HEK293 (cell line): Measurements from ENCODE around the gene VAV3.

ENCODE experiments used
- ZNF16 ChIP-seq: fragments of 450-650 bp; formaldehyde crosslinking; IDR thresholded peaks from 2 replicates; pipeline ENCODE4 v1.5.1; 2016; ENCODE audit warnings: low read depth, missing biosample characterization, missing genetic modification characterization
- ZNF169 ChIP-seq: fragments of 450-650 bp; formaldehyde crosslinking; IDR thresholded peaks from 2 replicates; pipeline ENCODE4 v1.5.1; 2016; ENCODE audit warnings: missing biosample characterization, missing genetic modification characterization
- ZNF707 ChIP-seq: fragments of 450-650 bp; formaldehyde crosslinking; IDR thresholded peaks from 2 replicates; pipeline ENCODE4 v1.5.1; 2016; ENCODE audit warnings: missing biosample characterization, missing genetic modification characterization
- ZNF777 ChIP-seq: fragments of 450-650 bp; formaldehyde crosslinking; IDR thresholded peaks from 2 replicates; pipeline ENCODE4 v1.5.1; 2017; ENCODE audit warnings: missing biosample characterization, missing genetic modification characterization, borderline replicate concordance
- TF ChIP-seq, protein P1 (sequence below): fragments of 450-650 bp; formaldehyde crosslinking; IDR thresholded peaks from 2 replicates; pipeline ENCODE4 v1.5.1; 2016; ENCODE audit warnings: missing biosample characterization, missing genetic modification characterization

DNA sequence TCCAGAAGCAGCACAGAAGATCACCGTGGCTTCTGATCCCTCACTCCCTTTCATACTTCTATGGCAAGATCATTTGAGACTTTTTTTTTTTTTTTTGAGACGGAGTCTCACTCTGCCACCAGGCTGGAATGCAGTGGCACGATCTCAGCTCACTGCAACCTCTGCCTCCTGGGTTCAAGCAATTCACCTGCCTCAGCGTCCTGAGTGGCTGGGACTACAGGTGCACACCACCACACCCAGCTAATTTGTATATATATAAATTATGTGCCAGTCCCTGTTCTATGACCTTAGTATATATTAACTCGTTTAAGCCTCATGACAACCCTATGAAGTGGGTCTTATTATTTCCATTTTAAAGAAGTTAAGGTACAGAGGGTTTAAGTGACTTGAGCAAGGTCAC, 298.5 kb downstream of the VAV3 start:
- no peak for TF ChIP-seq ZNF16
- TF ChIP-seq ZNF777: no peak
- no peak for TF ChIP-seq ZNF707 (tag by site-specific recombination)
- TF ChIP-seq, protein P1, sequence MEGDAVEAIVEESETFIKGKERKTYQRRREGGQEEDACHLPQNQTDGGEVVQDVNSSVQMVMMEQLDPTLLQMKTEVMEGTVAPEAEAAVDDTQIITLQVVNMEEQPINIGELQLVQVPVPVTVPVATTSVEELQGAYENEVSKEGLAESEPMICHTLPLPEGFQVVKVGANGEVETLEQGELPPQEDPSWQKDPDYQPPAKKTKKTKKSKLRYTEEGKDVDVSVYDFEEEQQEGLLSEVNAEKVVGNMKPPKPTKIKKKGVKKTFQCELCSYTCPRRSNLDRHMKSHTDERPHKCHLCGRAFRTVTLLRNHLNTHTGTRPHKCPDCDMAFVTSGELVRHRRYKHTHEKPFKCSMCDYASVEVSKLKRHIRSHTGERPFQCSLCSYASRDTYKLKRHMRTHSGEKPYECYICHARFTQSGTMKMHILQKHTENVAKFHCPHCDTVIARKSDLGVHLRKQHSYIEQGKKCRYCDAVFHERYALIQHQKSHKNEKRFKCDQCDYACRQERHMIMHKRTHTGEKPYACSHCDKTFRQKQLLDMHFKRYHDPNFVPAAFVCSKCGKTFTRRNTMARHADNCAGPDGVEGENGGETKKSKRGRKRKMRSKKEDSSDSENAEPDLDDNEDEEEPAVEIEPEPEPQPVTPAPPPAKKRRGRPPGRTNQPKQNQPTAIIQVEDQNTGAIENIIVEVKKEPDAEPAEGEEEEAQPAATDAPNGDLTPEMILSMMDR (tag by site-specific recombination): no peak
- no peak for TF ChIP-seq ZNF169 (tag by site-specific recombination)
